ENCODE measurements around the gene VLDLR.
"Not testable (repeated sequence)": the region's sequence is repeated elsewhere in the genome, so short reads cannot be mapped to it uniquely, and the experiment has no call there.

The VLDLR gene

GRCh38 chr9:2664174-2665065 is 42.8 kb downstream of the VLDLR start:
- no peak for DNase-seq

GRCh38 chr9:2666569-2666968 is 45.0 kb downstream of the VLDLR start:
- DNase-seq: no peak

GRCh38 chr9:2673161-2673560 is 51.6 kb downstream of the VLDLR start:
- no peak for DNase-seq

- no peak for DNase-seq
Observed at GRCh38 chr9:2674141-2674824, 52.7 kb downstream of the VLDLR start.

DNA sequence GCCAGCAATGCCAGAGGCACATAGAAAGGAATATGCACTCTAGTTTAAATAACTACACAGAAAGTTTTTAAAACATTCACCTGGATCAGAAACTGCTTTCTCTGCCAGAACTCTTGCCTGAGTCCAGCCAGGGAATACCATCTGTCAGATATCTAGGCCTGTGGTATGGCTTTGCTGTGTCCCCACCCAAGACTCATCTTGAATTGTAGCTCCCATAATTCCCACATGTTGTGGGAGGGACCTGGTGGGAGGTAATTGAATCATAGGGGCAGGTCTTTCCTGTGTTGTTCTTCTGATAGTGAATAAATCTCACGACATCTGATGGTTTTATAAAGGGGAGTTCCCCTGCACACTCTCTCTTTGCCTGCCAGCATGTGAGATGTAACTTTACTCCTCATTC is 54.2 kb downstream of the VLDLR start:
- no peak for DNase-seq

DNA sequence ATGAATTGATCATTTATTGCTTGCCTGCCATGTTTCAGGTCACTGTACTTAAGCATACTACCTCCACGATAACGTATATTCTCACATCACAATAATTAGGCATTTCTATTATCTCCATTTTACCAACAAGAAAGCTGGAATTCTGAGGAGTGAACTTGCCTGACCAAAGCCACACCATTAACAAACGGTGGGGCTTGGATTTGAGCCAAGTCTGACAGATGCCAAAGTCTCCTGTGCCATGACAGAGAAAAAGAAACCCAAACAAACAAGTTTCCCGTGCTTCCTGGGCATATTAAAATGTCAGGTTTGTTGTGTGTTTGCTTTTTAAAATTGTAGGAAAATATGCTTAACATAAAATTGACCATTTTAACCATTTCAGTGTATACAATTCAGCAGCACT is 54.9 kb downstream of the VLDLR start:
- no peak for DNase-seq

DNA sequence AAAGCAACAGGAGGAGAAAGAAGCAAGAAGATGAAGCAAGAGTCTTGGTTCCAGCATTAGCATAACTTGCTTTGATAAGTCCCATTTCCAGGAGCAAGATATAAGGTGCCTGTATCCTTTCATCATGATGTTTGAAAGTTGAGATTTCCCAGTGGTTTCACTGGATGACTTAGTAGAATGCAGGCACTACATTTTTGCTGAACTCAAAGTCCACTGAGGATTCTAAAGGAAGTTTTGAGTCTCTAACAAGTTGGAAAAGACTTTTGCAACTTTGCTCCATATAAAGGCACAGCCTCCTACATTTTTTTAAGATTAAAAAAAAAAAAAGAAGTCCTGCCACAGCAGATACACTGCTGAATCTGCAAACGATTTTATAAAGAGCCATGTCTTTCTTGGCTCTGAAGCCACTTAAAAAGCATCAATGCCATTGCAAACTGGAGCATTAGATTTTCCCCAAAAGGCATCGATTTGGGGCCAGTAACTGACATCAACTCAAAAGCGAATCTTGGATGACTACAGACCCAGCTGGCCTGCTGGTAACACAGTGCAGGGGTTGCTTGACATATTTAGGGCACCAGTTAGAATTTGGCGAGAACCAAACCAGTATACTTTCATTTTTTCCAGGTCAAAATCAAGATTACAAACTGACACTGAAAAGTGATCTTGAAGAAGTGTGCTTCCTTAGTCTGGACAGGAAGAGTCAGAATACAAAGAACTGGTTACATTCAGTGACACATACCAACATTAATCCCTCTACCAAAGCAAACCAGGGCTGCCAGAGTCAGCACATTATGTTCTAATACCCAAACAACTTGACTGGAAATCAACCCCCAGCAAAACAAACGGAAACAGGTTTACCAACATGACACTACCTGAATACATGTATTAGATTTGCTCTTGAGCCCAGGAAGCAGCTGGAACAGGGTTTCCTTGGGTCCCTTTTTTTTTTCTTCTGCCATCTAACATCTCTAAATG is 56.6 kb downstream of the VLDLR start:
- DNase-seq: no peak

GRCh38 chr9:2679011-2679410 is 57.4 kb downstream of the VLDLR start:
- DNase-seq: no peak

- DNase-seq: no peak
Observed at GRCh38 chr9:2681981-2682380, 60.4 kb downstream of the VLDLR start.

GRCh38 chr9:2686911-2687310 is 65.3 kb downstream of the VLDLR start:
- no peak for DNase-seq

- DNase-seq: no peak
Observed at GRCh38 chr9:2688636-2689035, 67.0 kb downstream of the VLDLR start.

- DNase-seq: no peak
Observed at GRCh38 chr9:2691212-2691611, 69.6 kb downstream of the VLDLR start.

DNA sequence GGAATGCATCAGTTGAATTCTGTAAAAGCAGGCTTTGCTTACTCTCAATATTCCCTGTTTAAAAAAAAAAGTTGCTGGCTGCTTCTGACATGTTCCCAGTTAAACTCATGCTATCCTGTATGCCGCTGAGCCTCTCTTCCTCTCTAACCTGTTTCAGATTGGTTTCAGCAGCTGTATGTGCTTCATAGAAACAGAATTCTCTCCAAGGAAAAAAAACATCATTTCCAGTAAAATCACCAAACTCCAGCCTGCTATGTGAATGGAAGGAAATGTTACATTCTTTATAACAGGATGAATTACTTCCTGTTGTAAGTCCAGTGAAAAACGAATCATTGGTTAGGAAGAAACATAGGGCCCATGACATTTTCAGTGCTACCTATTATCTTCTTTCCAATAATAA is 70.0 kb downstream of the VLDLR start:
- DNase-seq: no peak

- DNase-seq: no peak
Observed at GRCh38 chr9:2693056-2693455, 71.5 kb downstream of the VLDLR start.

DNA sequence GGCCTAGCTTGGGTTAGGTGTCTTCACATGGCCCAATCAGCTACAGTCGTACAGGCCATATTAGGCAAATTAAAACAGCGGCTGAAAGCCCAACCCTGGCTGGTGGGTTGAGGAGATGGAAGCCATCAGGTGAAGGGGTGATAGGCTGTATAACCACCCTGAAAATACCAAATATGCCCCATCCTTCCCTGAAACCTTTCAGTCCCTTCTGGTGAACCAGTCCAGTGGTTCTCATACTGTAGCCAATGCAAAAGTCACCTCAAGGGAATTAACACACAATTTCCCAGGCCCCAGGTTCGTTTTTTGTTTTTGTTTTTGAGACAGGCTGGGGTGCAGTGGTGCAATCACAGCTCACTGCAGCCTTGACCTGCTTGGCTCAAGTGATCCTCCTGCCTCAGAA is 75.9 kb downstream of the VLDLR start:
- DNase-seq: no peak

GRCh38 chr9:2700398-2700797 is 78.8 kb downstream of the VLDLR start:
- DNase-seq: no peak

DNA sequence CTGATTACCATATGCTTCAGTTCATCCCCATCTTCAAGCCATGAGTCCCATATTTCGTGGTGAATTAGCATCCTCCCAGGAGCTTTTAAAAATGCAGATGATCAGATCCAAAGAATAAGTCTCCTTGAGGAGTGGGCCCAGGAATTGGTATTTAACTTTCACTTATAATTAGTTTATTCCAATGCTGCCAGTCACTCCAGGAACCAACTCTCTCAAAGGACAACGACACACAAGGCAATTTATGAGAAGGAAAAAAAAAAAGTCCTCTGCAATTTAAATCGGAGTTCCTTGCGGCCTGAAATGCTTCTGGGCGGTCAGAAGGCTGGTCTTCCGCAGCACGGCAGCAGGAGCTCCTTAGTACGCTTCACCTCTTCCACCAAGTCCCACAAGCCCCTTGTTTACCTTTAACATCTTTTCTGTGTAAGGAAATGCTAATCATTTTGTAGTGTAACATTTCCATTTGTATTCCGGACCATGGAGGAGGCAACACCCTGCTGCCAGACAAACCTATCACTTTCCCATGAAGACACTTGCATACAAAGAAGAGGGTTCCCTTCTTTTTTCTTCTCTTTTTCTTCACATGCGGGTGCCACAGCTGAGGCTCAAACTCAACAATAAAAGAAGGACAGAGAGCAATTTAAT is 79.4 kb downstream of the VLDLR start:
- DNase-seq: no peak

DNA sequence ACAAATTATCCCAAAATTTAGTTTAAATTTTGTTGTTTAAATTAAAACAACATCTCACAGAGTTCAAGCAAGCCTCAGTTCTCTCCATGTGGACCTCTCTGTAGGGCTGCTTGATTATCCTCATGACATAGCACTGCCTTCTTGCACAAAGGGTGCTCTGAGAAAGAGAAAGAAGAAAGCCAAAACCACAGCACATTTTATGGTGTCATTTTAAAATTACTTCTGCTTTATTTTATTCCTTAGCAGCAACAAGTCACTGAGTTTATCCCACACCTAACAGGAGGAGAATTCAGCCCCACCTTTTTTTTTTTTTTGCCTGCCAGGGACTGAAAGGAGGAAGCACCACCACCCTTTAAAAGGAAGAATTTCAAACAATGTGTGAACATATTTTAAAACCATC is 82.9 kb downstream of the VLDLR start:
- no peak for DNase-seq

DNA sequence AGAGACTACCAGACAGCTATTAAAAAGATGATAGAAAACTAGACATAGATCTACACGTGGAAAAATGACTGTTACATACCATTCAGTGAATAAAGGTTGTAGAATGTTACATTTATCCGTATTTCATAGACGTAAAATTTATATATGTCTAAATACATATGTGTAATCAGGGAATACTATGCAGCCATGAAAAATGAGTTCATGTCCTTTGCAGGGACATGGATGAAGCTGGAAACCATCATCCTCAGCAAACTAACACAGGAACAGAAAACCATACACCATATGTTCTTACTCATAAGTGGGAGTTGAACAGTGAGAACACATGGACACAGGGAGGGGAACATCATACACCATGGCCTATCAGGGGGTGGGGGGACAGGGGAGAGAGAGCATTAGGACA is 85.7 kb downstream of the VLDLR start:
- DNase-seq: not testable (repeated sequence)
